ENCODE measurements around the gene CHKA.

Gene CHKA

DNA sequence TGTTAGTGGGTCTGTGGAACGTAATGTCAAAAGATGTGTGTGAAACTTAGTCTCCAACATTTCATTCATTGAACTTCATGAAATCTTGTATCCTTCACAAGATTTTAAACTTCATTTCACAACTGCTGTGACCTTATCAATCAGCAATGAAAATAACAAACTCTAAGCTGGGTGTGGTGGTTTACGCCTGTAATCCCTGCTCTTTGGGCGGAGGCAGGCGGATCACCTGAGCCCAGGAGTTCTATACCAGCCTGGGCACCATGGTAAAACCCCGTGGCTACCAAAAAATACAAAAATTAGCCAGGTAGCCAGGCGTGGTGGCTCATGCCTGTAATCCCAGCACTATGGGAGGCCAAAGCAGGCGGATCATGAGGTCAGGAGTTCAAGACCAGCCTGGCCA lies 5.1 kb downstream of the CHKA start:
- peaks cover 82% of the 10 kb centered on the region for H3K79me2 ChIP-seq (ENCODE audit: insufficient read depth, low read length)
- no peak for DNase-seq
- peaks cover 33% of the 10 kb centered on the region for H4K20me1 ChIP-seq (ENCODE audit: insufficient read depth, low read length)
- H3K27me3 ChIP-seq (ENCODE audit: insufficient read depth, low read length, poor library complexity) = no peaks in the 10 kb centered on the region
- H2AFZ ChIP-seq (ENCODE audit: low read depth, low read length) = no peak overlapping the region
- H3K4me1 ChIP-seq (ENCODE audit: insufficient read depth, low read length) = peaks cover 26% of the 10 kb centered on the region
- ATAC-seq (ENCODE audit: insufficient read depth, low read depth) = no peak
- no peaks in the 10 kb centered on the region for H3K9me3 ChIP-seq (ENCODE audit: insufficient read depth, low read length, severe bottlenecking)
- H3K4me3 ChIP-seq (ENCODE audit: low read depth in 1 of 2, low read length in 2 of 2) = no peak overlapping the region
- no peak overlapping the region for H3K4me2 ChIP-seq (ENCODE audit: insufficient read depth, low read length)
- TF ChIP-seq EZH2 (IDR thresholded peaks at IDR 0.05; ENCODE audit: borderline replicate concordance, low read depth, low read length, severe bottlenecking) = no peak
- TF ChIP-seq, protein P1, sequence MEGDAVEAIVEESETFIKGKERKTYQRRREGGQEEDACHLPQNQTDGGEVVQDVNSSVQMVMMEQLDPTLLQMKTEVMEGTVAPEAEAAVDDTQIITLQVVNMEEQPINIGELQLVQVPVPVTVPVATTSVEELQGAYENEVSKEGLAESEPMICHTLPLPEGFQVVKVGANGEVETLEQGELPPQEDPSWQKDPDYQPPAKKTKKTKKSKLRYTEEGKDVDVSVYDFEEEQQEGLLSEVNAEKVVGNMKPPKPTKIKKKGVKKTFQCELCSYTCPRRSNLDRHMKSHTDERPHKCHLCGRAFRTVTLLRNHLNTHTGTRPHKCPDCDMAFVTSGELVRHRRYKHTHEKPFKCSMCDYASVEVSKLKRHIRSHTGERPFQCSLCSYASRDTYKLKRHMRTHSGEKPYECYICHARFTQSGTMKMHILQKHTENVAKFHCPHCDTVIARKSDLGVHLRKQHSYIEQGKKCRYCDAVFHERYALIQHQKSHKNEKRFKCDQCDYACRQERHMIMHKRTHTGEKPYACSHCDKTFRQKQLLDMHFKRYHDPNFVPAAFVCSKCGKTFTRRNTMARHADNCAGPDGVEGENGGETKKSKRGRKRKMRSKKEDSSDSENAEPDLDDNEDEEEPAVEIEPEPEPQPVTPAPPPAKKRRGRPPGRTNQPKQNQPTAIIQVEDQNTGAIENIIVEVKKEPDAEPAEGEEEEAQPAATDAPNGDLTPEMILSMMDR (IDR thresholded peaks at IDR 0.05; ENCODE audit: borderline replicate concordance, extremely low read depth, low read length, poor library complexity, severe bottlenecking) = no peak
- peaks cover 23% of the 10 kb centered on the region; the same call in 1 of the 2 replicates for H3K36me3 ChIP-seq (ENCODE audit: insufficient read depth, low read length)
- no peak overlapping the region for H3K9ac ChIP-seq (ENCODE audit: low read depth, low read length)
- H3K27ac ChIP-seq (ENCODE audit: low read length) = no peak overlapping the region

DNA sequence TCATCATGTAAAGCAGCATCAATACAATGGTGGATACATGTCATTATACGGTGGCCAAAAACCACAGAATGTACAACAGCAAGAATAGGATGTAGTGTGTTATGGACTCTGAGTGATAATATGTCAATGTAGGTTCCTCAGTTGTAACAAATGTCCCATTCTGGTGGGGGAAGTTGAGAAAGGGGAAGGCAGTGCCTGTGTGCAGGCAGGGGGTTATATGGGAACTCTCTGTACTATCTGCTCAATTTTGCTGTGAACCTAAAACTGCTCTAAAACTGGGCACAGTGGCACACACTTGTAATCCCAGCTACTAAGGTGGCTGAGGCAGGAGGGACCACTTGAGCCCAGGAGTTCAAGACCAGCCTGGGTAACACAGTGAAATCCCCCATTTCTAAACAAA lies 5.9 kb downstream of the CHKA start:
- no peak overlapping the region for H3K27ac ChIP-seq (ENCODE audit: low read length)

GRCh38 chr11:68113986-68114385 lies 7.2 kb downstream of the CHKA start:
- Histone ChIP-seq H3K9me3 (ENCODE audit: insufficient read depth, low read length, severe bottlenecking) (no peaks in the 10 kb centered on the region), H4K20me1 (ENCODE audit: insufficient read depth, low read length) (peaks cover 24% of the 10 kb centered on the region; the same call in 1 of the 2 replicates), H3K27ac (ENCODE audit: low read length) (no peak overlapping the region), H3K79me2 (ENCODE audit: insufficient read depth, low read length) (peaks cover 82% of the 10 kb centered on the region), H3K4me3 (ENCODE audit: low read depth in 1 of 2, low read length in 2 of 2) (no peak overlapping the region), H2AFZ (ENCODE audit: low read depth, low read length) (no peak overlapping the region), H3K27me3 (ENCODE audit: insufficient read depth, low read length, poor library complexity) (no peaks in the 10 kb centered on the region), H3K36me3 (ENCODE audit: insufficient read depth, low read length) (peaks cover 28% of the 10 kb centered on the region), H3K4me2 (ENCODE audit: insufficient read depth, low read length) (no peak overlapping the region), H3K9ac (ENCODE audit: low read depth, low read length) (no peak overlapping the region), H3K4me1 (ENCODE audit: insufficient read depth, low read length) (peaks cover 12% of the 10 kb centered on the region)
- TF ChIP-seq, protein P1 (IDR thresholded peaks at IDR 0.05; ENCODE audit: borderline replicate concordance, extremely low read depth, low read length, poor library complexity, severe bottlenecking) = no peak
- no peak for TF ChIP-seq EZH2 (IDR thresholded peaks at IDR 0.05; ENCODE audit: borderline replicate concordance, low read depth, low read length, severe bottlenecking)
- ATAC-seq (ENCODE audit: insufficient read depth, low read depth) (no peak), DNase-seq (no peak)

More for the DNA sequence above, 5.9 kb downstream of the CHKA start:
- no peak overlapping the region for H3K4me3 ChIP-seq (ENCODE audit: low read depth in 1 of 2, low read length in 2 of 2)
- peaks cover 31% of the 10 kb centered on the region for H4K20me1 ChIP-seq (ENCODE audit: insufficient read depth, low read length)
- no peak overlapping the region for H3K9ac ChIP-seq (ENCODE audit: low read depth, low read length)
- no peak for TF ChIP-seq EZH2 (IDR thresholded peaks at IDR 0.05; ENCODE audit: borderline replicate concordance, low read depth, low read length, severe bottlenecking)
- TF ChIP-seq, protein P1 (IDR thresholded peaks at IDR 0.05; ENCODE audit: borderline replicate concordance, extremely low read depth, low read length, poor library complexity, severe bottlenecking) = no peak
- no peak overlapping the region for H3K4me2 ChIP-seq (ENCODE audit: insufficient read depth, low read length)
- peaks cover 83% of the 10 kb centered on the region for H3K79me2 ChIP-seq (ENCODE audit: insufficient read depth, low read length)
- H3K36me3 ChIP-seq (ENCODE audit: insufficient read depth, low read length) = peaks cover 23% of the 10 kb centered on the region; the same call in 1 of the 2 replicates
- ATAC-seq (ENCODE audit: insufficient read depth, low read depth) = no peak
- no peak for DNase-seq
- no peak overlapping the region for H2AFZ ChIP-seq (ENCODE audit: low read depth, low read length)
- no peaks in the 10 kb centered on the region for H3K9me3 ChIP-seq (ENCODE audit: insufficient read depth, low read length, severe bottlenecking)
- no peaks in the 10 kb centered on the region for H3K27me3 ChIP-seq (ENCODE audit: insufficient read depth, low read length, poor library complexity)
- peaks cover 25% of the 10 kb centered on the region for H3K4me1 ChIP-seq (ENCODE audit: insufficient read depth, low read length)

- peaks cover 79% of the 10 kb centered on the region for H3K79me2 ChIP-seq (ENCODE audit: insufficient read depth, low read length)
- ATAC-seq (ENCODE audit: insufficient read depth, low read depth) = no peak
These were observed 13.5 kb downstream of the CHKA start for GRCh38 chr11:68107689-68108088.

More at GRCh38 chr11:68107689-68108088, 13.5 kb downstream of the CHKA start:
- H3K9me3 ChIP-seq (ENCODE audit: insufficient read depth, low read length, severe bottlenecking) = no peaks in the 10 kb centered on the region
- H4K20me1 ChIP-seq (ENCODE audit: insufficient read depth, low read length) = peaks cover 19% of the 10 kb centered on the region; the same call in 1 of the 2 replicates
- no peak for TF ChIP-seq EZH2 (IDR thresholded peaks at IDR 0.05; ENCODE audit: borderline replicate concordance, low read depth, low read length, severe bottlenecking)
- TF ChIP-seq, protein P1 (IDR thresholded peaks at IDR 0.05; ENCODE audit: borderline replicate concordance, extremely low read depth, low read length, poor library complexity, severe bottlenecking) = no peak
- no peak overlapping the region for H3K27ac ChIP-seq (ENCODE audit: low read length)
- peaks cover 4% of the 10 kb centered on the region for H3K36me3 ChIP-seq (ENCODE audit: insufficient read depth, low read length)
- H2AFZ ChIP-seq (ENCODE audit: low read depth, low read length) = no peak overlapping the region
- H3K4me1 ChIP-seq (ENCODE audit: insufficient read depth, low read length) = no peaks in the 10 kb centered on the region
- no peaks in the 10 kb centered on the region for H3K27me3 ChIP-seq (ENCODE audit: insufficient read depth, low read length, poor library complexity)
- H3K9ac ChIP-seq (ENCODE audit: low read depth, low read length) = no peak overlapping the region
- no peak overlapping the region for H3K4me3 ChIP-seq (ENCODE audit: low read depth in 1 of 2, low read length in 2 of 2)
- no peak overlapping the region for H3K4me2 ChIP-seq (ENCODE audit: insufficient read depth, low read length)
- DNase-seq = no peak

All from DND-41 (cell line).